Occipital lobe (tissue), 2 donors: ENCODE results near the gene FIGNL2. TPM values are rescaled to one million over a fixed set of nuclear protein-coding genes. Genes with fewer than 3 reads are reported as not detected.

Source experiments
- DNase-seq: peaks from one replicate; lab custom pipeline; 2025; lab: John Stamatoyannopoulos, UW
- total RNA-seq: library from RNA; depleted of rRNA; stranded (reverse); fragments of >200 nt; gene quantifications from one replicate; pipeline ENCODE4 v1.2.3, GENCODE V29; 2014

FIGNL2 gene
- total RNA-seq, 1 donor from 2014 or later: 0.47 TPM

GRCh38 chr12:51874000-51874399 lies 25.5 kb upstream of the FIGNL2 start:
- DNase-seq: no peak

GRCh38 chr12:51873251-51873994 lies 24.9 kb upstream of the FIGNL2 start:
- DNase-seq: no peak

GRCh38 chr12:51872689-51872981 lies 24.1 kb upstream of the FIGNL2 start:
- DNase-seq: no peak

- no peak for DNase-seq
These were observed 23.6 kb upstream of the FIGNL2 start for GRCh38 chr12:51871918-51872688.

- DNase-seq: no peak
These were observed 22.6 kb upstream of the FIGNL2 start for GRCh38 chr12:51871126-51871525.

- DNase-seq: no peak
These were observed 22.0 kb upstream of the FIGNL2 start for GRCh38 chr12:51870504-51870903.

- no peak for DNase-seq
These were observed 21.4 kb upstream of the FIGNL2 start for GRCh38 chr12:51869931-51870330.

- DNase-seq: no peak
These were observed 21.0 kb upstream of the FIGNL2 start for GRCh38 chr12:51869496-51869865.

- DNase-seq: no peak
These were observed 20.4 kb upstream of the FIGNL2 start for GRCh38 chr12:51868821-51869495.

- DNase-seq: no peak
These were observed 19.4 kb upstream of the FIGNL2 start for GRCh38 chr12:51867796-51868428.

GRCh38 chr12:51867371-51867770 lies 18.9 kb upstream of the FIGNL2 start:
- no peak for DNase-seq

- no peak for DNase-seq
These were observed 18.2 kb upstream of the FIGNL2 start for GRCh38 chr12:51866762-51867161.

- no peak for DNase-seq
These were observed 17.8 kb upstream of the FIGNL2 start for GRCh38 chr12:51866324-51866723.

GRCh38 chr12:51865757-51866270 lies 17.3 kb upstream of the FIGNL2 start:
- DNase-seq: no peak

- no peak for DNase-seq
These were observed 16.5 kb upstream of the FIGNL2 start for GRCh38 chr12:51864833-51865670.

GRCh38 chr12:51863933-51864832 lies 15.7 kb upstream of the FIGNL2 start:
- peak; percentile 30 for DNase-seq

- DNase-seq: no peak
These were observed 14.9 kb upstream of the FIGNL2 start for GRCh38 chr12:51863363-51863932.

- DNase-seq: no peak
These were observed 14.4 kb upstream of the FIGNL2 start for GRCh38 chr12:51862947-51863346.

- DNase-seq: no peak
These were observed 12.5 kb upstream of the FIGNL2 start for GRCh38 chr12:51860986-51861385.
